Activated CD8-positive, alpha-beta memory T cell treated with anti-CD3 and anti-CD28 coated beads, Interleukin-2, amount 50 U/mL, for 1 hour (primary cell): ENCODE data around the gene STK32C.

ENCODE experiments used
- DNase-seq: peaks from one replicate; pipeline ENCODE4 v3.0.0-alpha.2; 2020; ENCODE audit errors: extremely low read depth

The STK32C gene

GRCh38 chr10:132182591-132182990 is 125.2 kb downstream of the STK32C start:
- no peak for DNase-seq

- DNase-seq, result no peak
Measured at GRCh38 chr10:132181691-132182425, 125.9 kb downstream of the STK32C start.

GRCh38 chr10:132180736-132181135 is 127.0 kb downstream of the STK32C start:
- no peak for DNase-seq

- no peak for DNase-seq
Measured at GRCh38 chr10:132179551-132180392, 128.0 kb downstream of the STK32C start.

GRCh38 chr10:132178672-132179545 is 128.8 kb downstream of the STK32C start:
- DNase-seq, result no peak

GRCh38 chr10:132178046-132178445 is 129.7 kb downstream of the STK32C start:
- no peak for DNase-seq

- no peak for DNase-seq
Measured at GRCh38 chr10:132176623-132177500, 130.9 kb downstream of the STK32C start.

GRCh38 chr10:132175907-132176581 is 131.7 kb downstream of the STK32C start:
- no peak for DNase-seq

GRCh38 chr10:132175408-132175807 is 132.3 kb downstream of the STK32C start:
- DNase-seq, result no peak

- no peak for DNase-seq
Measured at GRCh38 chr10:132174237-132174636, 133.5 kb downstream of the STK32C start.

- no peak for DNase-seq
Measured at GRCh38 chr10:132173185-132173584, 134.6 kb downstream of the STK32C start.

GRCh38 chr10:132172091-132173066 is 135.4 kb downstream of the STK32C start:
- no peak for DNase-seq

- DNase-seq, result no peak
Measured at GRCh38 chr10:132170561-132171361, 137.0 kb downstream of the STK32C start.

- no peak for DNase-seq
Measured at GRCh38 chr10:132169766-132170560, 137.8 kb downstream of the STK32C start.

- no peak for DNase-seq
Measured at GRCh38 chr10:132169031-132169765, 138.6 kb downstream of the STK32C start.

- DNase-seq, result no peak
Measured at GRCh38 chr10:132168571-132169030, 139.1 kb downstream of the STK32C start.

GRCh38 chr10:132167976-132168375 is 139.8 kb downstream of the STK32C start:
- DNase-seq, result no peak
